ENCODE results near the gene TNFRSF21.

GRCh38 chr6:47247227-47247797 is 62.4 kb downstream of the TNFRSF21 start:
- no peak for TF ChIP-seq POLR2A (IDR thresholded peaks at IDR 0.05)
- TF ChIP-seq, protein P1, sequence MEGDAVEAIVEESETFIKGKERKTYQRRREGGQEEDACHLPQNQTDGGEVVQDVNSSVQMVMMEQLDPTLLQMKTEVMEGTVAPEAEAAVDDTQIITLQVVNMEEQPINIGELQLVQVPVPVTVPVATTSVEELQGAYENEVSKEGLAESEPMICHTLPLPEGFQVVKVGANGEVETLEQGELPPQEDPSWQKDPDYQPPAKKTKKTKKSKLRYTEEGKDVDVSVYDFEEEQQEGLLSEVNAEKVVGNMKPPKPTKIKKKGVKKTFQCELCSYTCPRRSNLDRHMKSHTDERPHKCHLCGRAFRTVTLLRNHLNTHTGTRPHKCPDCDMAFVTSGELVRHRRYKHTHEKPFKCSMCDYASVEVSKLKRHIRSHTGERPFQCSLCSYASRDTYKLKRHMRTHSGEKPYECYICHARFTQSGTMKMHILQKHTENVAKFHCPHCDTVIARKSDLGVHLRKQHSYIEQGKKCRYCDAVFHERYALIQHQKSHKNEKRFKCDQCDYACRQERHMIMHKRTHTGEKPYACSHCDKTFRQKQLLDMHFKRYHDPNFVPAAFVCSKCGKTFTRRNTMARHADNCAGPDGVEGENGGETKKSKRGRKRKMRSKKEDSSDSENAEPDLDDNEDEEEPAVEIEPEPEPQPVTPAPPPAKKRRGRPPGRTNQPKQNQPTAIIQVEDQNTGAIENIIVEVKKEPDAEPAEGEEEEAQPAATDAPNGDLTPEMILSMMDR (IDR thresholded peaks at IDR 0.05) = no peak

Measured in esophagus squamous epithelium (tissue), 4 donors.